Measurements from ENCODE around the gene SLCO3A1.

- no peak for TF ChIP-seq CTCF (conservative IDR thresholded peaks at IDR 0.05; ENCODE audit: low read length)
- no peak for TF ChIP-seq EZH2phosphoT487 (IDR thresholded peaks at IDR 0.05; ENCODE audit: borderline replicate concordance)
Observed at GRCh38 chr15:91942720-91943394, 89.3 kb downstream of the SLCO3A1 start.

All from Loucy (cell line).